ENCODE results near the gene TFDP1. TPM values are rescaled to one million over a fixed set of nuclear protein-coding genes. Genes with fewer than 3 reads are reported as not detected.

TFDP1 gene
- total RNA-seq, 1 experiment from 2014 or later: 73.0 TPM

DNA sequence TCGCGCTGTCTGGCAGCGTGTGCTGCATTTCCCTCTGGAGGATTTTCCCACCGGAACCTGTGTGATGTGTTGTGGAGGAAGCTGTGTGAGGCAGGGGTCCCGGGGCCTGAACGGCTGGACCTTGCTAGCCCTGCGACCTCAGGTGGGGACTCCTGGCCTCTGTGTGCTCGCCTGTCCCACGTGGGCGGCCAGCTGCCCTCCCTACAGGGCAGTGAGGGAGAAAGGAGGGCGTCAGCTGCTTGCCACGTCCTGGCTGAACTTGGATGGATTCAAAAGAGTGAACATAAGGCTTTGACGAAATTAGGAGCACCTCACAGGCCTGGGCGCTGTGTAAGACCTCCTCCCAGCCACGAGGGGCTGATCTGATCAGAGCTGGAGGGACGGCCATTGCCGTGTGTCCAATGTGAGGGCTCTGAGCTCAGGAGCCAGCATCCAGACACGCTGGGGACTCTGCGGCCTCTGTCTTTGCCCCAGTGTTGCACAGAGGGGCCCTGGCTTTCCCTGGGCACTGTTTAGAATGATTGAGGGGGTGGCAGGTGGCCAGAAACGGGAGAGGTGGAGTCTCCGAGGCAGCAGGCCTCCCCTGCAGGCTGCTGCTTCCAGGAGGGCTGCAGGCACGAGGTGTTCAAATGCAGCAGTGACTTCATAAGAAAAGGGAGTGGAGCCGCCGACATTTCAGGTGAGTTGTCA is 13.0 kb downstream of the TFDP1 start:
- DNase-seq (ENCODE audit: low spot score): no peak

DNA sequence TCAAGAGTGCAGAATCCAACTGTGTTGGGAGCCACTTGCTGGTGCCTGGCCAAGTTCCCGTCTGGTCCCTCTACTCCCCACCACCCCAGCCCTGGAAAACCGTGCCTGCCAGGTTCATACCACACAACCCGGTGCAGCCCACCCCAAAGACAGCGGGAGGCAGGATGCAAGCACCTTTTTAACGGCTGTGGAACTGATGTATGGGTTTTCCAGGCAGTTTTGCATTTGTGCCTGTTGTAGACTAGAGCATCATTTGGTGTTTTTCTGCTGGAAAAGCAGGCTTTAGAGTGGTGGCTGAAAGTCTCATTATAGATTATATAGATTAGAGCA is 13.5 kb downstream of the TFDP1 start:
- no peak for DNase-seq (ENCODE audit: low spot score)

DNA sequence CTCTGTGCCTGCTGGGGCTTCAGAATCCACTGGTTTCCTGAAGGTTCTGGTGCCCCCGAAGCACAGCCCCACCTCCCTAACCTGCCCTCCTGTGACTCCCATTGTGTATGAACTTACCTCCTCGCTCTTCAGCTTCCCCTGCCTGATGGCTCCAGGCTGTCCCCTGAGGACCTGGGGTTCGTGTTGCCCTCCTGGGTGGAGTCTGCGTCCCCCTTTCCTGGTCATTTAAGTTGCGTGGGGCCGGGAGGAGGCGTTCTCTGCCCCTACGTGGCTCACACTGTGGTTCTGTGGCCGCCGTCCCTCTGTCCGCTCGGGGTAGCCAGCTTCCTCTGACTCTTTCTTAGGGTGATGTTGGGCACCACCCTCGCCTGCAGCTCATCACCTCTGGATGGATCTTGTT is 13.9 kb downstream of the TFDP1 start:
- no peak for DNase-seq (ENCODE audit: low spot score)

DNA sequence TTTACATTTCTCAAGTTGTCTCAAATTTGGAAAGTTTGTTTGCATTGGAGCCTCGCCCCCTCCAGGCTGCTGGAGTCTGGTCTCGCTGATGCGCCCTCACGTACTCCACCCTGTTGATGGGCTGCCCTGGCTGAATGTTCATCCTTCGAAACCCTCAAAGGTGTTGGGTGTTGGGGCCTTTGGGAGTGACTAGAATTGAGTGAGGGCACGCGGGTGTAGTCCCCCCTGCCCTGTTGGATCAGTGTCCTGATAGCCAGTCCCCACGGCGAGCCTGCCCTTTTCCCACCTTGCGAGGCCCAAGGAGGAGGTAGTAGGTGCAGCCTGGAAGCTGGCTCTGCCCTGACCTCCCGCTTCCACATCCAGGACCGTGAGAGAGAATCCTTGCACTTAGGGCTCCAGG is 14.8 kb downstream of the TFDP1 start:
- DNase-seq (ENCODE audit: low spot score): no peak

DNA sequence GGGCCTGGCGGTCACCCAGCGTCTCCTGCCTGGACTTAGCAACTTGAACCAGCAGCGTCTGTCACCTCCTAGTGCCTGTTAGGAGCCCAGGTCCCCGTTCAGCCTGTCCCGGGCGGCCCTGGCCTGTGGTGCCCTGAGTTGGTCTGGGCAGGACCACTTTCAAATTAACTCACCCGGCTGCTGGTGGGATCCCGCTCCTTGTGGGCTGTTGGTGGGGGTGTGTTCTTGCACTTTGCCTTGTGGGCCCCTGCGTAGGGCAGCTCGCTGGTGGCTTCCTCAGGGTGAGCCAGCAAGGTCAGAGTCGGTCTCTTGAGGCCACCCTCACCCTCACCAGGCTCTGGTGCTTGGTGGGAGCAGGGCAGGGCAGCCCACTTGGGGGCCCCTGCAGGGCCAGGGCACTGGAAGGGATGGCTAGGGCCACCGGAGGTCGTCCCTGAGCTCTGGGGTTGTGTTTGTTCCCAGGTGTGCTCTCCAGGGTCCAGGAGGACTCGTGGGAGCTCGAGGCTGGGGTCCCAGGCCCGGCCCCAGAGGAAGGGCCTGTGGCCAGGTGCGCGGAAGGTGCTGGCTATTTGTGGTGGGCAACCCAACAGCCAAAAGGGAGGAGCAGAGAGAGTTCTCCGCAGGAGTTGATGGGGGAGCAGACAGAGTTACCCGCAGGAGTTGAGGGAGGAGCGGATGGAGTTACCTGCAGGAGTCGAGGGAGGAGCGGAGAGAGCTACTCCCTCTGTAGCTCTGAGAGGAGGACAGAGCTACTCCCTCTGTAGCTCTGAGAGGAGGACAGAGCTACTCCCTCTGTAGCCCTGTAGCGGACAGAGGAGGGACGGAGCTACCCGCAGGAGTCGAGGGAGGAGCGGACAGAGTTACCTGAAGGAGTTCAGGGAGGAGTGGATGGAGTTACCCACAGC is 16.9 kb downstream of the TFDP1 start:
- DNase-seq (ENCODE audit: low spot score): no peak

DNA sequence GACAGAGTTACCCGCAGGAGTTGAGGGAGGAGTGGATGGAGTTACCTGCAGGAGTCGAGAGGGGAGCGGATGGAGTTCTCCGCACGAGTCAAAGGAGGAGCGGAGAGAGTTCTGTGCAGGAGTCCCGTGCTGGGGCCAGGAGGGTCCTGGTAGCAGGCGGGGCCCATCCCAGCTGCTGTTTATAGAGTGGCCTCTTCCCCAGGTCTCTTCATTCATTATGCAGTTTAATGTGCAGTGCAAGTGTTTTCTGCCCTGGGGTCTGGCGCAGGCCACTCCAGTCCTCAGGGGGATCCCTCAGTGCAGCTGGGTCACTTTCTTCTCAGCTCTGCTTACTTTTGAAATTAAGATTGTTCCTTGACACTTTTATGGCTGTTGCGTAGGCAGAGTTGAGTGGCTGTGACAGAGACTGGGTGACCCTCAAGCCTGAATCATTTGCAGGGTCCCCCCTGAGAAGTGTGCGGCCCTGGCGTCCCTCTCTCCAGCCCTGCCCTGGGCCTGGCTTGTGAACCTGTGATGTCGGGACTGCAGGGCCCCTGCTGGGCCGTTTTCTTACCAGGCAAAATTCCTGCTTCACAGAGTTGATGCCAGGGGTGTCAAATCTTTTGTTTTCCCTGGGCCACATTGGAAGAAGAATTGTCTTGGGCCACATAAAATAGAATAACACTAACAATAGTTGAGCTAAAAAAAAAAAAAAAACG is 17.9 kb downstream of the TFDP1 start:
- no peak for DNase-seq (ENCODE audit: low spot score)

DNA sequence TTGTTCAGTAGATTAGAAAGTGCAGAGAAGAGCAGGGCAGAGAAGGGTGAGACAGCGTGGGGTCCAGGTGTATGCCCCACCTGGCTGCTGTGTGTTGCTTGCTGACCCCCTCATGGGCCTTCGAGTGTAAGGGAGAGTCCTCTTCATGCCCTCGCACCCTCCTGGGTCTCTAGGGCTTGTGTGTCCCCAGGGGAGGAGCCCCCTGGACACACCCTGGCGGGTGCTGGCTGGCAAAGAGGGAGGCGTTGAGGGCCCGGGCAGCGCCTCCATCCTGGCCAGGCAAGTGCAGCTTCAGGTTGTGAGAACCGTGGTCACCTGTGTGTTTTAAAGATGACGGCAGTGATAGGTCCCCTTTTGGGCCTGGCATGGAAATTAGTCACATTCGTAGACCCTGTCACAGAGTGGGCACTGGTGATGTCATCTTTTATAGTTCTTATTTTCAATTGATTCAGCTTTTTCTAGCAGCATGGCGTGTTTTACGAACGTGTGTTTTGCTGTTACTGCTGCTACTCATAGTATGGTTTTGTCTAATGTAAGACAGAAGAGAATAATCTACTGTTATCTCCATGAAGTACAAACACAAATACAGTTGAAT is 18.7 kb downstream of the TFDP1 start:
- DNase-seq (ENCODE audit: low spot score): no peak

DNA sequence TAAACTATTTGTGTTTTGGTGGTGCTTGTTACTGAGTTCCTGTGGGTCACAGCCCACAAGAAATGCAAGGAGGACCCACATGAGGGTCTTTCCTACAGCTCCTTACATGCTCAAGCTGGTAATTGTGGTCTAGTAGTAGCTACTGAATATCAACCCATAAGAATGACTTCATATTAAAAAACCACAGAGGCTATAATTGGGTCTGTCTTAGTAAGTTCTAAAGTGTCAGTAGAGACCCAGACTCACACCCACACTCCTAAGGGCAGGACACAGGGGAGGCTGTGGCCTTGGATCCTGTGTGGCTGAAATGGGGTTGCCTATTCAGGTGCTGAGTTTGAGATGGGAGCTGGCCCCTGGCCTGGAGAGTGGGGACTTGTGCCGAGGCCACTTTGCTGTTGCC is 19.6 kb downstream of the TFDP1 start:
- DNase-seq (ENCODE audit: low spot score): no peak

DNA sequence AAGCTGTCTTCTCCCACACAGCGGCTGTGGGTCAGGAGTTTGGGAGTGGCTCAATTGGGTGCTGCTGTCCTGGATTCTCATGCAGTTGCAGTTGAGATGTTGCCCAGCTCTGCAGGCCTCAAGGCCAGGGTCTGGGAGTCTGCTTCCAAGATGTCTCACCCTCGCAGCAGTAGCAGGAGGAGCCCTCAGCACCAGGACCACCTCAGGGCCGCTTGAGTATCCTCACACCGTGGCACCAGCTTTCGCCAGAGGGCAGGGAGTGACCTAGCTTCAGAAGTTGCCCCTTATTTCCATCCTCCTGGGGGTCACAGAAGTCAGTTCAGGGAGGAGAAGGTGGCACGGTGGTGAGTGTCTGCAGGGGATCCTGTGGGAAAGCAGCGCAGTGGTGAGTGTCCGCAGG is 20.9 kb downstream of the TFDP1 start:
- no peak for DNase-seq (ENCODE audit: low spot score)

DNA sequence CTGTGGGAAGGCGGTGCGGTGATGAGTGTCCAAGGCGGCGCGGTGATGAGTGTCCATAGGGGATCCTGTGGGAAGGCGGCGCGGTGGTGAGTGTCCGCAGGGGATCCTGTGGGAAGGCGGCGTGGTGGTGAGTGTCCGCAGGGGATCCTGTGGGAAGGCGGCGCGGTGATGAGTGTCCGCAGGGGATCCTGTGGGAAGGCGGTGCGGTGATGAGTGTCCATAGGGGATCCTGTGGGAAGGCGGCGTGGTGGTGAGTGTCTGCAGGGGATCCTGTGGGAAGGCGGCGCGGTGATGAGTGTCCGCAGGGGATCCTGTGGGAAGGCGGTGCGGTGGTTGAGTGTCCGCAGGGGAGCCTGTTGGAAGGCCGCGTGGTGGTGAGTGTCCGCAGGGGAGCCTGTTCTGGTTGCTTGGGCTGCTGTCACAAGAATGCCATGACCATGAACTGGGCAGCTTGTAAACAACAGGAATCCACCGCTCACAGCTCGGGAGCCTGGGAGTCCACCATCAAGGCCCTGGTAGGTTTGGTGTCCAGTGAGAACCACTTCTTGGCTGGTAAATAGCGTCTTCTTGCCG is 21.4 kb downstream of the TFDP1 start:
- no peak for DNase-seq (ENCODE audit: low spot score)

DNA sequence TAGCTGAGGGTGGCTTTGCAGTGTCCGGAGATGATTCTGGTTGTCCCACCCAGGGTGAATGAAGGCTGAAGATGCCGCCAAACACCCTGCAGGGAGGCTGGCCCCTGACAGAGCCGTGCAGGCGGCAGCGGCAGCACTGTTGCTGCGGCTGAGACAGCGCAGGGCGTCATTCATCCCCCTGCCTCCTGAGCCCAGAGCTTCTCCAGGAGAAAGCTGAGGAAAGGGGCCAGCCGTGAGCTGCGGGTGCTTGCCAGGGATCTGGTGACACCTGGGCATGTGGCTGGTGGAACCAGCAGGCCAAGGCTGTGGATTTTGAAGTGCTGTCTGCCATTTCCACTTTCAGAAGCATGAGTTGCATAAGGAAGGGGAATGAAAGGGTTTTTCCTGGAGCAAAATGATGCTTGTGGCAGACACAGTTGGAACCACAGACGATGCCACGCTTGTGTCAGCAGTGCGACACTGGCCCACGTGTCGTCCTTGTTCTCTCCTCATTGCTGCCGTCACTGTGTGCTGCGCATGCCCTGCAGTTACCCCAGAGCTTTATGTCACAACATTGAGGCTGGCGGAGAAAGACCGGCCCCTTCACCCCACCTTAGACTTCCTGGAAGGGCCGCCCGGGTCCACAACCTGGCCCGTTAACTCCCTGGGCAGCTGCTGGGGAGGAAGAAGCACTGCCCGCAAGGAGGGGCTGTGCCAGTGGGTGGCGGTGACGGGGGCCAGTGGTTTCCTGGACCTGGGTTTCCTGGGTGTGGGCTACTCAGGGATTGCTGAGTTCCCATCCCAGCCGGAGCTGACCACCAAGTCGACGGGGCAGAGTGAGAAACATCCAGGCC is 22.7 kb downstream of the TFDP1 start:
- DNase-seq (ENCODE audit: low spot score): no peak

DNA sequence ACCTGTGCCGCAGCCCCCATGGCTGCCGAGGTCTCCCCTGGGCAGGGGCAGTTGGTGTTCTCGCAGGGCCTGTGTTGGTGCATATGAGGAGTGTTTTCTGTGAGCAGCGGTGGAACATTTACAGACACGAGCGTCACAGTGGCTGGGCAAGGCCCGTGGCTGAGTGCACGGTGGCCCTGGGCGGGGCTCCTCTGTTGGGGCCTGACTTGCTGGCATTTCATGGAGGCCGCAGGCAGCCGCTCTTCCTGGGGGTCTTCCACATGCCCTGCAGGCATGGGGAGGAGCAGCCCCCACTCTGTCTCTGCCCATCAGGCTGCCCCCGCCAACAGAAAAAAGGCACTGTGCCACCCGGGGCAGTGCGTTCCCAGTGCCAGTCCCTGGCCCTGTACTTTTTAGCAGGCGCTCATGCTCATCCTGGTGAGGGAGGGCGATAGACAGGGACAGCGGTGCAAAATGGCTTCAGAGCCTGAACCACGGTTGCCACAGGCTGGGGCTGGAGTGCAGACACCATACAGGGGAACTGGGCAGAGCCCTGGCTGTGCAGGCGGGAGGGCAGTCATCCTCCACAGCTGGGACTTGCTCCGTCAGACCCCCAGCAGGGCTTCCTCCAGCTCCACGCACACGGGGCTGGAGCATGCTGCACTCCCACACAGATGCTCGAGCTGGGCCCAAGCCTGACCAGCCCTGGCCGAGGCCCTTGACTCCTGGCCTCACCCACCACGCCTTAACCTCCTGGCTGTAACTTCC is 23.5 kb downstream of the TFDP1 start:
- no peak for DNase-seq (ENCODE audit: low spot score)

DNA sequence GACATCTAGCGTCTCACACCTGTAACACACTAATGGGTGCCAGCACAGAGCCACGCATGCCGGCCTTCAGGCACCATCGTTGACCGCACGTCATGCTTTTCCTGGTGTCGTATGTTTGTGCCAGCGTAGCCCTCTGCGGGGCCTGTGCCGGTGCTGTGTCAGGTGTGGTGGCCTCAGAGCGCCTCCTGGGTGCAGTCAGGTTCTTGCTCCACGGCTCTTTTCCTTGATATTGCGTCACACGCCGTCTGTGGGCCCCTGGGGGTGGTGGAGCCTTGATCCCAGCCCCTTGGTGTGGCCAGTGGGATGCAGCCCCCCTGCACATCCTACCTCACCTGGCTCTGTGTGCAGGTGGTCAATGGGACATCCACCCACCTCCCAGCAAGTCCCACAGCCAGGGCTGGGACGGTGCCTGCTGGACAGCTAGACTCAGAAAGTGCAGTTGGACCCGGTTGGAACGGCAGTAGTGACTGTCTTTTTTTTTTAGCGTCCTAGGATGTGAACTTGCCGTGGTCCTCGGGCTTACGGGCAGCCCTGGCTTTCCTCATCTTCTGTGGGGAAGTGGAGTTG is 24.5 kb downstream of the TFDP1 start:
- no peak for DNase-seq (ENCODE audit: low spot score)

DNA sequence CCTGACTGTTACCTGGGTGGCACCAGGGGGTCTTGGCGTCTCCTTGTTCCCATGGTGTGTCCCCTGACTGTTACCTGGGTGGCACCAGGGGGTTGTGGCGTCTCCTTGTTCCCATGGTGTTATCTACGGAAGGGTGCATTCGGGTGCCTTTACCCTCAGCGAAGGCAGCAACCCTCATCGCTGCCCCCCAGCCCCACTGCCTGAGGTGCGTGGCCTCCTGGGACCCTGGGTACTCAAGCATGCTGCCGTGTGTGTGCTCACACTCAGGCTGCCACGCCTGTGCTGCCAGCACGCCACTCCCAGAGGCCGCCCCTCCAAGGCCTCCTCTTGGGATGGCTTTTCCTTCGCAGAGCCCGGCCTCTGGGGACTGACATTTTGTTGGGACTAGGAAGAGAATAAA is 25.1 kb downstream of the TFDP1 start:
- DNase-seq (ENCODE audit: low spot score): no peak

DNA sequence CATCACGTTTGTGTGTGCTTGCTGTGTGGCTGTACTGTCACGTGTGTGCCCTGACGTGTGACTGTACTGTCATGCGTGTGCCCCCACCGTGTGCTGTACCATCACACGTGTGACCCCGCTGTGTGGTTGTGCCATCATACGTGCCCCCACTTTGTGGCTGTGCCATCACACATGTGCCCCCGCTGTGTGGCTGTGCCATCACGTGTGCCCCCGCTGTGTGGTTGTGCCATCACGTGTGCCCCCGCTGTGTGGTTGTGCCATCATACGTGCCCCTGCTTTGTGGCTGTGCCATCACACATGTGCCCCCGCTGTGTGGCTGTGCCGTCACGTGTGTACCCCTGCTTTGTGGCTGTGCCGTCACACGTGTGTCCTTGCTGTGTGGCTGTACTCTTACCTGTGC is 25.7 kb downstream of the TFDP1 start:
- DNase-seq (ENCODE audit: low spot score): no peak

DNA sequence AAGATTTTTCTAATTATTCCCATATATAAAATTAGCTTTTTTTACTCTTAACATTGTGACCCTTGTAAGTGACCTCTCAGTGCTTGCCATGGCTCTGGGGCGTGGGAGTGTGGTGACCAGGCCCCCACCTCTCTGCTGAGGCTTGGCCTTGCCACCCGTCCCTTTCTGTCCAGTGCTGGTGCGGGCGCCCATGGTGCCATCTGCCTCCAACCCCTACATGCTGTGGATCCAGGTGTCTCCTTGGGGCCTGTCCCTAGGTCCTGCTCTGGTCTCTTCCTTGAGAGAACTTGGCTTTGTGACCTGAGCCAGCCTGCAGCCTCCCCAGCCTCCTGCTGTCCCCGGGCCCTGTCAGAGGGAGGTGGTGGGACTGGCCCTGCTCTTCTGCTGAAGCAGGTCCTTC is 27.4 kb downstream of the TFDP1 start:
- no peak for DNase-seq (ENCODE audit: low spot score)

DNA sequence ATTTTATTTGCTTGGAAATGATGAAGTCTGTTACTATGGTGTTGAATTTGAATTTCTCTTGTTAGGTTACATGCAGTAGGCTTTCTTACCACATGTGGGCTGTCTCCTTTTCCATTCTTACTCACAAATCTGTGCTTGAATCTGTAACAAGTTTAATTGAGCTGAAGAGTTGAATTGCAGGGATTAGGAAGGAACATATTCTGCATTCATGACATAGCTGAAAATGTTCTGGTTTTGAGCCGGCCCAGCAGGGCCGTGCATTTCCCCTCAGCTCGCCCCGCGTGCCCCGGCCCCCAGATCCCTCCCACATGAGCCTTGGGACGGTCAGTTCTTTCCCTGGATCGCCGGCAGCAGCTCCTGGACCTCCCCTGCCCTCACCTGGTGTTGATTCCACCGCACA is 28.1 kb downstream of the TFDP1 start:
- no peak for DNase-seq (ENCODE audit: low spot score)

DNA sequence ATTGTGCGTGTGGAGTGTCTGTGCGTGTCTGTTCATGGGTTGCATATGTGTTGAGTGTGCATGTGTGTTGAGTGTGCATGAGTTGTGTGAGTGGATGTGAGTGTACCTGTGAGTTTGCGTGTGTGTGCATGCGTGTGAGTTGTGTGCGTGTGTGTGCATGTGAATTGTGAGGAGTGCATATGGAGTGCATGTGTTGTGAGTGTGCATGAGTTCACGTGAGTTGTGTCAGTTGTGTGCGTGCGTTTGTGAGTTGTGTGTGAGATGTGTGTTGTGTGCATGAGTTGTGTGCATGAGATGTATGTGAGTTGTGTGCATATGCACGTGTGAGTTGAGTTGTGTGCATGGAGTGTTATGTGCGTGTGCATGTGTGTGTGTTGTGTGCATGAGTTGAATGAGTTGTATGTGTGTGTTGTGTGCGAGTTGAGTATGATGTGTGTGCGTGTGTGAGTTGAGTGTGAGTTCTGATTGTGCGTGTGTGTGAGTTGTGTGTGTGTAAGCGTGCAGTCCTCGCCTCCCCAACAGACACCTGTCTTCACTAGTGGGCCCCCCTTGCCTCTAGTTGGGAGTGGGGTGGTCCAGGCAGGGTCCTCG is 29.3 kb downstream of the TFDP1 start:
- DNase-seq (ENCODE audit: low spot score): no peak

DNA sequence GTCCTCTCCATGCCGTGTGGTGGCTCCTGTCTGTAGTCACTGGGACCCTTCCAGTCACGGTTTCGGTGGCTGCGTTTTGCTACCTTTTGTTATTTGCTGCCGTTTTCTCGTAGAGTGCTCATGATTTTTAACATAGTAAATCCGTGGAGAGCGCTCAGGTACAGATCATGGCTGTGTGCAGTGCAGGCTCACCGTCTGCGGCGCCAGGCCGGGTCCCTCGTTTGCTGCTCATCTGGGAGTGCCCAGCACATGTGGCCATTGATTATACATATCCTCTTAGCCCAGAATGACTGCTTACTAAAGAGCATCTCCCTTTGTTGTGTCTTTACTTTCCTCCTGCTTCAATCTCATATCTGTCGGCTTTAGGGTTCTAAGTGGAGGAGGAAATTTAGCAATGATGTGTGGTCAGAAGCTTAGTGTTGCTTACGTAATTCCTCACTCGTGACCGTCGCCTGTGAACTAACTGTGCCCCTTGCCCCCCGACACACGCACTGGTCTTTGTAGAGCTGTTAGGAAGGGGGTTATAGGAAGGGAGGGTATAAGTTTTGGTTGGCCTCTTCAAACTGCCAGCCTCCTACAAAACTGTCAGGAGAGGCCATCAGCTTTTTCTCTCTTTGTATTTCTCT is 31.8 kb downstream of the TFDP1 start:
- no peak for DNase-seq (ENCODE audit: low spot score)
